Gastrocnemius medialis (tissue), 4 donors: ENCODE data around the gene HDAC6.

Experiments used
- CTCF ChIP-seq, 5 experiments: fragments of 450-650 bp in 3 of 5; fragments of 200-600 bp in 2 of 5; sonication (generic) in 2 of 5; IDR thresholded peaks in 4 of 5; conservative IDR thresholded peaks in 1 of 5; 1 replicate in 4 of 5; 2 replicates in 1 of 5; pipeline ENCODE4 v1.5.1; 2016 to 2019; ENCODE audit warnings: antibody characterized with exemption in 5 of 5, mild to moderate bottlenecking in 3 of 5, moderate library complexity in 3 of 5
- POLR2A ChIP-seq, 2 donors: fragments of 450-650 bp; IDR thresholded peaks; one replicate each; pipeline ENCODE4 v1.6.1; 2017; ENCODE audit warnings: antibody characterized with exemption in 2 of 2, mild to moderate bottlenecking in 2 of 2, moderate library complexity in 2 of 2

DNA sequence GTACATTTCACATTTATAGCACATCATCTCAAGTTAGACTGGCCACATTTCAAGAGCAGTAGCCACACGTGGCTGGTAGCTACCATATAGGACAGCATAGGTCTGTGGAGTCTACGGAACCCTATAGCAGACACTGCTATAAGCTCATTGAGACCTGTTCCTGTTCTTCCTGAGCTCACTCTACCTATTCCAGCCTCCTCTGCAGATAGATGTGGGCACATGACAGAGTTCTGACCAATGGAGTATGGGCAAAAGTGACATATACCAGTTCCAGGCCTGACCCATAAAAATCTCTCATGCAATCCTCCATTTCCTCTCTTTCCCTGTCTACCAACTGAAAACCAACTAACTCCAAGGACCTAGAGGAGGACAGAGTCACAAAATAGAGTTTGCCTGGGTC lies 3.5 kb upstream of the HDAC6 start:
- TF ChIP-seq CTCF (IDR thresholded peaks at IDR 0.05 in 4 of 5, conservative IDR thresholded peaks at IDR 0.05 in 1 of 5) (no peak), POLR2A (IDR thresholded peaks at IDR 0.05) (no peak)
